IMR-90 (cell line): ENCODE data around the gene FARS2.

Experiments
- BHLHE40 ChIP-seq: fragments of 150-350 bp; IDR thresholded peaks from 2 replicates; pipeline ENCODE4 v1.6.1; 2016; ENCODE audit warnings: mild to moderate bottlenecking, low read depth, low read length
- CEBPB ChIP-seq: IDR thresholded peaks from 2 replicates; pipeline ENCODE4 v1.6.1; 2012; ENCODE audit warnings: low read depth, low read length, improper control_type of control experiment
- CHD1 ChIP-seq: IDR thresholded peaks from 2 replicates; pipeline ENCODE4 v1.6.1; 2012; ENCODE audit warnings: low read depth, low read length, improper control_type of control experiment
- CTCF ChIP-seq: conservative IDR thresholded peaks from 2 replicates; pipeline ENCODE4 v1.5.1; 2012; ENCODE audit warnings: mild to moderate bottlenecking, low read depth, low read length, improper control_type of control experiment
- FOS ChIP-seq: fragments of 150-350 bp; IDR thresholded peaks from 2 replicates; pipeline ENCODE4 v1.6.1; 2016; ENCODE audit warnings: low read depth, low read length
- MAFK ChIP-seq: IDR thresholded peaks from 2 replicates; pipeline ENCODE4 v1.6.1; 2012; ENCODE audit warnings: low read depth, low read length, improper control_type of control experiment
- MXI1 ChIP-seq: IDR thresholded peaks from 2 replicates; pipeline ENCODE4 v1.6.1; 2012; ENCODE audit warnings: low read depth, mild to moderate bottlenecking, low read length, moderate library complexity, borderline replicate concordance
- POLR2A ChIP-seq: IDR thresholded peaks from 2 replicates; pipeline ENCODE4 v1.6.1; 2012; ENCODE audit warnings: mild to moderate bottlenecking, low read depth, low read length
- RAD21 ChIP-seq: IDR thresholded peaks from 2 replicates; pipeline ENCODE4 v1.6.1; 2012; ENCODE audit warnings: low read length, improper control_type of control experiment
- RFX5 ChIP-seq: IDR thresholded peaks from 2 replicates; pipeline ENCODE4 v1.8.0; 2012; ENCODE audit warnings: low read depth, mild to moderate bottlenecking, low read length, moderate library complexity
- SMC3 ChIP-seq: fragments of 150-350 bp; IDR thresholded peaks from 2 replicates; pipeline ENCODE4 v1.6.1; 2016; ENCODE audit warnings: low read depth, mild to moderate bottlenecking, antibody characterized with exemption, low read length, moderate library complexity
- USF2 ChIP-seq: fragments of 150-350 bp; IDR thresholded peaks from 2 replicates; pipeline ENCODE4 v1.6.1; 2017; ENCODE audit warnings: mild to moderate bottlenecking, antibody characterized with exemption, low read length, low read depth

- TF ChIP-seq CTCF (no peak), RAD21 (no peak), POLR2A (no peak), RFX5 (no peak), FOS (no peak), SMC3 (no peak), USF2 (no peak), CHD1 (no peak), CEBPB (no peak), MXI1 (no peak), BHLHE40 (no peak), MAFK (no peak)
These were observed 219.7 kb downstream of the FARS2 start for GRCh38 chr6:5481033-5481432.
